ENCODE data around the gene HNF1B.

Gene HNF1B

GRCh38 chr17:37671028-37671823 lies 73.6 kb downstream of the HNF1B start:
- DNase-seq (ENCODE audit: low read depth), result no peak

- DNase-seq (ENCODE audit: low read depth), result no peak
Observed at GRCh38 chr17:37667039-37667438, 77.8 kb downstream of the HNF1B start.

- no peak for DNase-seq (ENCODE audit: low read depth)
Observed at GRCh38 chr17:37664214-37664613, 80.6 kb downstream of the HNF1B start.

- no peak for DNase-seq (ENCODE audit: low read depth)
Observed at GRCh38 chr17:37662353-37662752, 82.5 kb downstream of the HNF1B start.

GRCh38 chr17:37661400-37662014 lies 83.4 kb downstream of the HNF1B start:
- DNase-seq (ENCODE audit: low read depth), result no peak

GRCh38 chr17:37659925-37660324 lies 84.9 kb downstream of the HNF1B start:
- DNase-seq (ENCODE audit: low read depth), result no peak

- no peak for DNase-seq (ENCODE audit: low read depth)
Observed at GRCh38 chr17:37657202-37657601, 87.7 kb downstream of the HNF1B start.

- DNase-seq (ENCODE audit: low read depth), result no peak
Observed at GRCh38 chr17:37651849-37652248, 93.0 kb downstream of the HNF1B start.

GRCh38 chr17:37650419-37651003 lies 94.3 kb downstream of the HNF1B start:
- no peak for DNase-seq (ENCODE audit: low read depth)

GRCh38 chr17:37648555-37648954 lies 96.3 kb downstream of the HNF1B start:
- DNase-seq (ENCODE audit: low read depth), result no peak

- DNase-seq (ENCODE audit: low read depth), result no peak
Observed at GRCh38 chr17:37647856-37648255, 97.0 kb downstream of the HNF1B start.

- no peak for DNase-seq (ENCODE audit: low read depth)
Observed at GRCh38 chr17:37643869-37644268, 101.0 kb downstream of the HNF1B start.

- DNase-seq (ENCODE audit: low read depth), result peak; percentile 76
Observed at GRCh38 chr17:37643118-37643766, 101.6 kb downstream of the HNF1B start, which contains the start of gene DDX52. DDX52 (minus strand) TSS chr17:37643446; CDS start chr17:37643420, 26 bp downstream.

GRCh38 chr17:37642681-37643080 lies 102.2 kb downstream of the HNF1B start:
- DNase-seq (ENCODE audit: low read depth), result no peak

GRCh38 chr17:37640015-37640414 lies 104.8 kb downstream of the HNF1B start:
- no peak for DNase-seq (ENCODE audit: low read depth)

- no peak for DNase-seq (ENCODE audit: low read depth)
Observed at GRCh38 chr17:37637956-37638355, 106.9 kb downstream of the HNF1B start.
